Tongue (tissue), 2 donors: ENCODE data around the gene ITPK1. TPM values are rescaled to one million over a fixed set of nuclear protein-coding genes. Genes with fewer than 3 reads are reported as not detected.
"Not testable (repeated sequence)": the region's sequence is repeated elsewhere in the genome, so short reads cannot be mapped to it uniquely, and the experiment has no call there.

Experiments used
- DNase-seq: peaks from one replicate; pipeline ENCODE4 v3.0.0-alpha.2; 2015
- total RNA-seq: library from RNA; depleted of rRNA; stranded (reverse); fragments of >200 nt; gene quantifications from one replicate; pipeline ENCODE4 v1.2.3, GENCODE V29; 2014

The ITPK1 gene
- 15.6 TPM for total RNA-seq

DNA sequence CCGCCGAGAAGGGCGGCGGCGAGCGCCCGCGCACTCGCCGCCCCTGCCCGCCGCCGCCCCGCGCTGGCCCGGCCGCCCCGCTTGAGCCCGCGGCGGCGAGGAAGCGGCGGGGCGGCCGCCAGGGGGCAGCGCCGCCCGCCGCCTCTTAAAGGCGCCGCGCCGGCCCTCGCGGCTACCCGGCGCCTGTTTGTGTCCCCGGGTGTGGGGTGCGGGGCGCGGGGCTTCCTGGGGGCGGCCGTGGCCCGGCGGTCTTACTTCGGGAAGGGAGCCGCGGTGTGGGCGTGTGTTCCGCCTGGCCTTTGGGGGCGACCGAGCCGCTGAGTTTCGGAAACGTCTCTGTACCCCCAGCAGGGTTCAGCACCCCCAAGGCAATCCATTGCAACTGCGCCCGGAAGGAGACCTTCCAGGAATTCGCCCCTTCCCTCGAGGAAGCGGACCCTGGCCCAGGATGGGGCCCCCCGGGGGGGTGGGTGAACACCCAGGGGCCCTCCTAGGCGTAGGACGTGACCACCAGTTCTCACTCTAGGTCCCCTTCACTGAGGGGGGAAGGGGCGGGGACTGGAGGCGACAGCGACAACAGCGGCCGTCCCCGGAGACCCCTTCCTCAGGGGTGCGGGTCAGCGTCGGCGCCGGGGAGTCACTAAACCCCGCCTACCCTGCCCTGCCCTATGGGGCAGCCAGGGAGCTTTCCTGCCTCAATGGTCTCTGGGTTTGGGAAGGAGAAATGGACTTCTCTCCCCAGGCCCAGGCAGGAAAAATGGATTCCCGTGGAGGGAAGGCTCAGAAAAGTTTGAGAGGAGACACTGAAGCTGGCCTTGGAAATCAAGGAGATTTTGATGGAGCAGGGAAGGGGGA, at the start of gene ITPK1:
Gene ITPK1 (minus strand): TSS at position 105 of the 855 bp plus-strand sequence. CDS start 762 bp downstream, outside the sequence.
- peak; percentile 78 for DNase-seq

DNA sequence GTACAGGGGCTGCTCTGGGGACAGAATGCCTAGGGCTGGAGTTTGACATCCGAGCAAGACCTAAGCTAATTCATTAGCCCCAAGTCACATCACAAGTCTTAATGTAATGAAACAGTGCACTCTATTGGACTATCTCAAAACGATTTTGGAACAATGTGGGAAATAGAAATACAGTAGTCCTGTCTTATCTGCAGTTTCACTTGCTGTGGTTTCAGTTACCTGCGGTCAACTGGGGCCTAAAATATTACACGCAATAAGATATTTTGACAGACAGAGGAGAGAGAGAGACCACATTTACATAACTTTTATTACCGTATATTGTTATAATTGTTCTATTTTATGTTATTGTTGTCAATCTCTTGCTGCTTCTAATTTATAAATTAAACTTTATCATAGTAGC, 47.8 kb upstream of the ITPK1 start:
- DNase-seq, result no peak

DNA sequence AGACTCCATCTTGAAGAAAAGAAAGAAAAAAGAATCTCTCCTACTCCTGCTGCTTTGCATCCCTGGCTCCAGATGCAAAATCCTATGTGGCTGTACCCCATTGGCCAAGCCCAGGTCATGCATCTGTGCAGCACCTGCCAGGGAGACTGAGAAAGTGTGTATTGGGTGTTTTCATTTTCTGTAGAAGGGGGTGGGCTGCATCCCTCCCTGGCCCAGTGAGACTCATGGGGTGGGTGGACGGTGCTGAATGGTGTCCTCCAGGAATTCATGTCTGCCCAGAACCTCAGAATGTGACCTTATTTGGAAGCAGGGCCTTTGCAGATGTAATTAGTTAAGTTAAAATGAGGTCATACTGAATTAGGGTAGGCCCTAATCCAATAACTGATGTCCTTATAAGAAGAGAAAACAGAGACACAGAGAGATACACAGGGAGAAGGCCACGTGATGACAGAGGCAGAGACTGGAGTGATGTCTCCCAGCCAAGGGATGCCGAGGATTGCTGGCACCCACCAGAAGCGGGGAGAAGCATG, 45.8 kb upstream of the ITPK1 start:
- no peak for DNase-seq

GRCh38 chr14:93160353-93160801, 44.7 kb upstream of the ITPK1 start:
- no peak for DNase-seq

- DNase-seq, result not testable (repeated sequence)
Measured at GRCh38 chr14:93159625-93160352, 44.1 kb upstream of the ITPK1 start.

DNA sequence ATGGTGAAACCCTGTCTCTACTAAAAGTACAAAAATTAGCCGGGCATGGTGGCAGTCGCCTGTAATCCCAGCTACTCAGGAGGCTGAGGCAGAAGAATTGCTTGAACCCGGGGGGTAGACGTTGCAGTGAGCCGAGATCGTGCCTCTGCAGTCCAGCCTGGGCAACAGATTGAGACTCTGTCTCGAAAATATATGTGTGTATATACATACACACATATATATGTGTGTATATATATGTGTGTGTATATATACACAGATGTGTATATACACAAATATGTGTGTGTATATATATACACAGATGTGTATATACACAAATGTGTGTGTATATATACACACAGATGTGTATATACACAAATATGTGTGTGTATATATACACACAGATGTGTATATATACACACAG, 42.6 kb upstream of the ITPK1 start:
- DNase-seq, result not testable (repeated sequence)

GRCh38 chr14:93156693-93157369, 41.1 kb upstream of the ITPK1 start:
- no peak for DNase-seq

- no peak for DNase-seq
Measured at GRCh38 chr14:93155667-93156066, 39.9 kb upstream of the ITPK1 start.

GRCh38 chr14:93153121-93153520, 37.4 kb upstream of the ITPK1 start:
- no peak for DNase-seq

GRCh38 chr14:93150227-93151208, 34.8 kb upstream of the ITPK1 start:
- DNase-seq, result no peak

- DNase-seq, result no peak
Measured at GRCh38 chr14:93148979-93149378, 33.3 kb upstream of the ITPK1 start.

GRCh38 chr14:93146119-93146518, 30.4 kb upstream of the ITPK1 start:
- no peak for DNase-seq

GRCh38 chr14:93142854-93143652, 27.3 kb upstream of the ITPK1 start:
- DNase-seq, result no peak

- peak; percentile 64 for DNase-seq
Measured at GRCh38 chr14:93137864-93138263, 22.1 kb upstream of the ITPK1 start.

GRCh38 chr14:93136508-93136907, 20.8 kb upstream of the ITPK1 start:
- not testable (repeated sequence) for DNase-seq

GRCh38 chr14:93136009-93136408, 20.3 kb upstream of the ITPK1 start:
- DNase-seq, result no peak

DNA sequence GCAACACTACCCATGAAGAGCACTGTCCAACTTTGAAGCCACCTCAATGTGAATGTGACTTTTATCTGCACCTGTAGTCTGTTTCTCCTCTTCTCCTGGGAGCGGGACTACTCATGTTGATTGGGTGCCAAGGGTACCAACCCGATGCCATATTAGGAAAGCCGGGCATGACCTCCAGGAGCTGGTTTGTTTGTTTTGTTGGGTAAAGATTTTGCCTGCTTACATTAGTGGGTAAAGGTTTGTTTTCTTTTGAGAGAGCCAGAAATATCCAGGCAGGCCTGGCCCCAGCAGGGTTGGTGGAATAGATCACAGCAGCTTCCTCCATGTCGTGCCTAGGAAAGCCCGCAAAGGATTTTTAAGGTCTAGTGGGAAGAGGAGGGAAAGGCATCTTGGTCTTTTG, 19.7 kb upstream of the ITPK1 start:
- no peak for DNase-seq

GRCh38 chr14:93133464-93133863, 17.7 kb upstream of the ITPK1 start:
- no peak for DNase-seq

GRCh38 chr14:93132472-93133065, 16.8 kb upstream of the ITPK1 start:
- peak; percentile 40 for DNase-seq

- DNase-seq, result not testable (repeated sequence)
Measured at GRCh38 chr14:93131257-93131820, 15.6 kb upstream of the ITPK1 start.
